ENCODE data around the gene KLHL2.
"Not testable (repeated sequence)": the region's sequence is repeated elsewhere in the genome, so short reads cannot be mapped to it uniquely, and the experiment has no call there.

KLHL2 gene

GRCh38 chr4:165331823-165332222, 124.5 kb downstream of the KLHL2 start:
- DNase-seq = no peak

- no peak for DNase-seq
Observed at GRCh38 chr4:165332502-165332901, 125.1 kb downstream of the KLHL2 start.

DNA sequence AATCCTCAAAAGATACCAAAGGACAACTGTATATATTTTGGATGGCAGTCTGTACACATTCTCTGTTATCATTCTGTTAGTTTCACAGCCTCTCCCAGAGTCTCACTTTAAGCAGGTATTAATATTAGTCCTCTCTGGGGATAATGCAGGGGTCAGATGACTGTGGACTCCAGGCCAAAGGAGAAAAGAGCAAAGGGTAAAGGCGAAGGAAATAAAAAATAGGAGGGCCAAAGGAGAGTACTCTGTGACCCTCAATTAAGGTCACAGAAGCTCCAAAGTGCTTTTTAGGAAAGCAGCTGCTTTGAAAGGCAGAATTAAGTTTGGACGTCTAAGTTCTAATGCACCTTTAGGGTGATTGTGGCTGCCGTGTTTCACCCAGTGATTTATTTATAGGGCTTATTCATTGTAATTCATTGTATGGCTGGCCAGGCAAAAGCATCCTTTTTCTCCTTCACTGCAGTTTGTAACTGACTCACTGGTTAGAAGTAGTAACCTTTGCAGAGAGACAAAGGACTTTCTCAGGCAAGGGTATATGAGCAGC, 127.9 kb downstream of the KLHL2 start:
- no peak for DNase-seq

DNA sequence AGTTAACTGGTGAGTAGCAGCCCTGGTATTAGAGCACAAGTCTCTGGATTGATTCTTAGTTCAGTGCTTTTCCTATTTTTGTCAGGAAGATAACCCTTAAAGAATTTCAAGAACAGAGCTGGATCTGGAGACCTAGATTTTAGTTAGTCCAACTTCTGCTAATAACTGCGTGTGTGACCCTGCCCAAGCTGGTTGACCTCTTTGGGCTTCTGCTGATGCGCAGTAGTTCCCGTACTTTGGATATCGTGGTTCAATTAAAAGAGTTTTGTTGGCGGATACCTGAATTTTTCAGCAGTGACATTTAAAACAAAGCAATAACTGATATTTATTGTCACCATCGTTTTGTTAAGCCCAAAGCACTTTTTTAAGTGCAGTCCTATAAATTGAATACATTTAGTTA, 129.4 kb downstream of the KLHL2 start:
- no peak for DNase-seq

GRCh38 chr4:165342340-165342739, 135.0 kb downstream of the KLHL2 start:
- DNase-seq = not testable (repeated sequence)

- DNase-seq = no peak
Observed at GRCh38 chr4:165343353-165344191, 136.2 kb downstream of the KLHL2 start.

DNA sequence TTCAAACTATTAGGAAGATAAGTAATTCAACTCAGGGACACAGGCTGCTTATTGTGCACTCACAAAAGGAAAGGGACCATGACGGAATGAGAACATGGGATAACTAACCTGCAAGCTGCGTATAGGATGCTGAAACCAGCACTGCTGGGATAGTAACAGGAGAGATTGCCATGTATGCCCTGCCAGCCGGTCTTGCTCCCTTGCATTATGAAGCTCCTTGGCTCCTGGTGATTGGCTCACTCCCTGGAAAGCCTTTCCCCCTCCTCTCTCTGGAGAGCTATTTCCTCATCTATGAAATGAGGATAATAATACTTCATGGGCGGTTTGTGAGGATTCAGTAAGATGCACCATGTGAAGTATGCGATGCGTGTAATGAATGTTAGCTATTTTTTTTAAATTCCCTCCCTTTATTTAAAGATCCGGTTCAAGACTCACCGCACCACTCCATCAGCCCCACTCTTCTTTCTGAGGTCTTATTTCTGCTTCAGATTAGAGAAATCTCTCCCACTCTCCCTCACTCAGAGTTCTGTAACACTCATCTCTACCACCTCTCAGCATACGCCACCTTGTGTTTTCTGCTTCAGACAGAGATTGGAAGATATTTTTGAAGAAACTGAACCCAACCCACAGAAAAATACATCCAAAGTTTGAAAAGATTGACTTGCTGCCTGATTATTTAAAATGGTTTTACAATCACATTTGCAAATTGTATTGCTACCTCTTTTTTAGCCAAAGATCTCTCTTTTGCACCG, 138.5 kb downstream of the KLHL2 start:
- no peak for DNase-seq

GRCh38 chr4:165347647-165348569, 140.5 kb downstream of the KLHL2 start:
- no peak for DNase-seq

- DNase-seq = no peak
Observed at GRCh38 chr4:165351359-165352130, 144.2 kb downstream of the KLHL2 start.

DNA sequence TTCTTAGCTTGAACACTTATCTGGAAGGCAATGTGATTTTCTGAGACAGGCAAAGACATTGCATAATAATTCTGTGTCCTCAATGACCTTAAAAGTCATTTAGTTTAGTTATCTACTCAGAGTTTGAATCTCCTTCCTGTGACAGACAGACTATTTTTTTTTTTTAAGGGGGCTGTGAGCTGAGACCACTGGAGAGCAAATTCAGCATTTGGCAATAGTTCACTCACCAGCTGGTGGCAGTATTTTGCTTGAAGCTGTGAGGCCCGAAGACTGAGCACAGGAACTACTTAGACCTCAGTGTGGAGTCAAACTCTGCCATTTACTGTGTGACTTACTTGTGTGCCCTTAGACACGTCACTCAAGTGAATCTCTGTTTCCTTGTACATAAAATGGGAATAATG, 148.5 kb downstream of the KLHL2 start:
- DNase-seq = no peak

DNA sequence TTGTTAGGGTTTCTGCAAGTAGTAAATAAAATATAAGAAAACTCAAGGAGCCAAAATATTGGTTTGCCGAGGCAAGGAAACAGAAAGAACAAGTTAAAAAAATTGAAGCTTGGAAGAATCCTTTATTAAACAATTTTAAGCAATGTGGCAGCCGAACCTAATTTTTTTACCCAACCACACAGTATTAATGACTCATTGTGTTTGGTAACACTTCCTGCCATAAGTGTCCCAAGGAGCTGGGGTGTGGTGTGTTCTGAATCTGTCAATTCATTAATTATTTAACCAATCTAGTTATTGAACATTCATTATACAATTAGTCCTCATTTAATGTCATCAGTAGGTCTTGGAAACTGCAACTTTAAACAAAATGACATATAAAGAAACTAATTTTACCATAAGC, 152.1 kb downstream of the KLHL2 start:
- no peak for DNase-seq

DNA sequence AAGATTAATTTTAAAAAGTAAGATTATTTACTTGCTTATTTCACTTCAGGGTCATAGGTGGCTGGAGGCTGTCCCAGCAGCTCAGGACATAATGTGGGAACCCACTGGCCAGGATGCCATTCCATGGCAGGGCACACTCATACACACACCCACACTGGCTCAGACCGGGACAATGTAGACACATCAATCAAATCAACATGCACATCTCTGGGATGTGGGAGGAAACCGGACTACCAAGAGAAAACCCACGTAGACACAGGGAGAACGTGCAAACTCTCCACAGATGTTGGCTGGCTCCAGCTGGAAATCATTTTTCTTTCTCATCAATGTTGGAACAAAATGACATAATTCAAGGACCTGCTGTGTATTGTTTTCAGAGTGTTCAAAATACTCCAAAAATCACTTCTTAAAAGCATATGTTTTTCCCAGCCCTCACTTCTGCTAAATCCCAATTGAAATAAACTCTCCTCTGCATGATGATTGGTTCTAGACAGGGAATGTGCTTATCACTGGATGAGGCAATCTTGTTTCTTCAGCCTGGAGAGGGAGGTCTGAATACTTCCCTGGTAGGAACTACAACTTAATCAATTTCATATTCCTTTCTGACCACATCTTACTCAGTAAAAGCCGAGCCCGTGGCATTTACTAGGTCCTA, 152.8 kb downstream of the KLHL2 start:
- DNase-seq = no peak

DNA sequence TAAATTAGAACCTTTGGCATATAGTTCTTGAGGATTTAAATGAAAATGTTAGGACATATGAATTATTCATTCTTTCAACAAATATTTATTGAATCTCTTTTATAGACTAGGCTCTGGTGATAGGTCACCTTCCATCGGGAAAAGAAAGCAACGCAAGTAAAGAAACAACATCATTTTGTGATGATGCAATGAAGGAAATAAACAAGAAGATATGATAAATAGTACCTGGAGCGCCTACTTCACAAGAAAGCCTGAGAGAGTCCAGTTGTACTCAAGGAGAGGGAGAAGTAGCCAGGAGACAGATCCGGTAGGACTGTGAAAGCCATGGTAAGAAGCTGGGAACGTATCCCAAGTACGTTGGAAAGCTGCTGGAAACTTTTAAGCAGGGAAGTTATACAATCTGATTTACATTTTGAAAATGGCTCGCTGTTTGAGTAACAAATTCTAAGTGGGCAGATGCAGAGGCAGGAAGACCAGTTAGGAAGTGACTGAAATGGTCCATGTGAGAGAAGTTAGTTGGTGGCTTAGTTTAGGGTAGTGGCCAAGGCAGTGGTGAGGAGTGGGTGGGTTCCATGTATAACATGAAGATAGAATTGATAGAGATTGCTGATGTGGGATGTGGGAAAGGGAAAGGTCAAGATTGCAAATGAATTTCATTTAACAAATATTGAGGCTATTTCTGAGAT, 153.8 kb downstream of the KLHL2 start:
- DNase-seq = no peak

GRCh38 chr4:165361810-165362209, 154.4 kb downstream of the KLHL2 start:
- DNase-seq = no peak

DNA sequence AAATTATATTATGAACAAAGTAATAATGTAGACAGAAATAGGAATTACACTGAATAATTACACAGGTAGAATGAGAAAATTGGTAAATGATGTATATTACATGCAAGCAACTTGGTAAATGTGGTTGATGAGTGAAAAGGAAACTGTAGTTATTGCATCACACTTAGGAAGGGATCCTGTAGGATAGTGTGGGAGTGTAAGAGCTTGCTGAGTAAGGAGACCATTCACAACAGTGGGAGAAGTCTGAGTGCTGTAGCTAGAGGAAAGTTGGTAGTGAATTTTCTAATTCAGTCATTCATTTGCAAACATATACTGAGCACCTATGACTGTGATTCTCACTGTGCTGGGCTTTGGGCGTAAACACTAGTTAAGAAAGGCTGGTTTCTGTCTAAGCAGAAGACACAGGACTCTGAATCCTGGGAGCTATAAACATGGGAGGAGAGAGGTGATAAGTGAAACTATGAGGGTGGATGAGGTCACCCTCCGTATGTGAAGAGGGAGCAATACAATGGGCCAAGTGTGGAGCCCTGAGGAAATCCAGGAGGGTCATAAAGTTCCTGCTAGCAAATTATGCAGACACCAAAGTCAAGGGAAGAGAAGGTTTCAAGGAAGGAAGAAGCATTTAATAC, 157.2 kb downstream of the KLHL2 start:
- no peak for DNase-seq

- no peak for DNase-seq
Observed at GRCh38 chr4:165367040-165367439, 159.7 kb downstream of the KLHL2 start.

DNA sequence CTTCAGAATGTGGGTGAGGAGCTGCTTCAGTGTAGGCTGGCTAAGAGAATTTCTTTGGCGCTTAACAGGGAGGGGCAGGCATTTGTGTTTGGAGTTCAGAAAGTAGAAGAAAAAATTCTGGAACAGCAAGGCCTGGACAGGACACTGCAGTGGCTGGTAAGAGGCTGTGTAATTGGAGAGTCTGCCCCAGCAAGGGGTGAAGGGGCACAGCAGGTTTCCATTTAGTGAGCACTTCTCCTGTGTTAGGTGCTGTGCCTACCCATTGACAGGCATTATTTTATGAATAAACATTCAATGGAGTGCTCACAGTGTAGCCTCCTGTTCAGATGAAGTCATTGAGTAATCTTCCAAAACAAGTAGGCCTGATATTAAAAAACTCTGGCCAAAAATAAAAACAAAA, 160.8 kb downstream of the KLHL2 start:
- no peak for DNase-seq

GRCh38 chr4:165368567-165368966, 161.2 kb downstream of the KLHL2 start:
- no peak for DNase-seq

- no peak for DNase-seq
Observed at GRCh38 chr4:165369522-165369921, 162.2 kb downstream of the KLHL2 start.

- DNase-seq = no peak
Observed at GRCh38 chr4:165370530-165370929, 163.2 kb downstream of the KLHL2 start.

All from CD4-positive, alpha-beta T cell treated with Interferon gamma for 1 hour (primary cell).